ENCODE results near the gene SULT1A1.
"Not testable (repeated sequence)": the region's sequence is repeated elsewhere in the genome, so short reads cannot be mapped to it uniquely, and the experiment has no call there.

SULT1A1 gene

GRCh38 chr16:28603381-28604185 lies 6.3 kb downstream of the SULT1A1 start:
- no peak overlapping the region for H3K4me2 ChIP-seq (ENCODE audit: low read depth, low read length, poor library complexity, severe bottlenecking)
- no peaks in the 10 kb centered on the region for H3K36me3 ChIP-seq (ENCODE audit: insufficient read depth, low read length)
- H3K79me2 ChIP-seq (ENCODE audit: insufficient read depth, low read length) = no peaks in the 10 kb centered on the region
- H2AFZ ChIP-seq (ENCODE audit: low read length) = no peak overlapping the region
- H3K9me3 ChIP-seq (ENCODE audit: insufficient read depth, low read depth, low read length) = no peaks in the 10 kb centered on the region
- no peaks in the 10 kb centered on the region for H3F3A ChIP-seq (ENCODE audit: low read depth)
- no peaks in the 10 kb centered on the region for H3K27me3 ChIP-seq (ENCODE audit: insufficient read depth, low read length, poor library complexity, severe bottlenecking)
- no peak overlapping the region for H3K9ac ChIP-seq (ENCODE audit: low read depth, low read length, poor library complexity, severe bottlenecking)
- H3K9me2 ChIP-seq (replicated peaks; ENCODE audit: low read depth, low read length) = no peaks in the 10 kb centered on the region
- no peaks in the 10 kb centered on the region for H4K20me1 ChIP-seq (ENCODE audit: insufficient read depth, low read length, poor library complexity, severe bottlenecking)
- H3K4me3 ChIP-seq (ENCODE audit: low read length, poor library complexity, severe bottlenecking) = no peak overlapping the region
- TF ChIP-seq EZH2phosphoT487 (IDR thresholded peaks at IDR 0.05; ENCODE audit: borderline replicate concordance) = no peak
- no peak for TF ChIP-seq CTCF (conservative IDR thresholded peaks at IDR 0.05; ENCODE audit: low read length)
- no peaks in the 10 kb centered on the region for H3K4me1 ChIP-seq (ENCODE audit: insufficient read depth, low read length, poor library complexity, severe bottlenecking)

- Histone ChIP-seq H4K20me1 (ENCODE audit: insufficient read depth, low read length, poor library complexity, severe bottlenecking) (no peaks in the 10 kb centered on the region), H2AFZ (ENCODE audit: low read length) (no peak overlapping the region), H3K9ac (ENCODE audit: low read depth, low read length, poor library complexity, severe bottlenecking) (no peak overlapping the region), H3K4me3 (ENCODE audit: low read length, poor library complexity, severe bottlenecking) (no peak overlapping the region), H3K9me2 (replicated peaks; ENCODE audit: low read depth, low read length) (no peaks in the 10 kb centered on the region), H3K4me2 (ENCODE audit: low read depth, low read length, poor library complexity, severe bottlenecking) (no peak overlapping the region), H3K9me3 (ENCODE audit: insufficient read depth, low read depth, low read length) (no peaks in the 10 kb centered on the region), H3K79me2 (ENCODE audit: insufficient read depth, low read length) (no peaks in the 10 kb centered on the region), H3F3A (ENCODE audit: low read depth) (no peaks in the 10 kb centered on the region), H3K4me1 (ENCODE audit: insufficient read depth, low read length, poor library complexity, severe bottlenecking) (no peaks in the 10 kb centered on the region), H3K36me3 (ENCODE audit: insufficient read depth, low read length) (no peaks in the 10 kb centered on the region), H3K27me3 (ENCODE audit: insufficient read depth, low read length, poor library complexity, severe bottlenecking) (no peaks in the 10 kb centered on the region)
- TF ChIP-seq CTCF (conservative IDR thresholded peaks at IDR 0.05; ENCODE audit: low read length) (no peak), EZH2phosphoT487 (IDR thresholded peaks at IDR 0.05; ENCODE audit: borderline replicate concordance) (no peak)
Measured at GRCh38 chr16:28602529-28602928, 7.3 kb downstream of the SULT1A1 start.

GRCh38 chr16:28602062-28602461 lies 7.8 kb downstream of the SULT1A1 start:
- not testable (repeated sequence) for H3K4me3 ChIP-seq (ENCODE audit: low read length, poor library complexity, severe bottlenecking); H3K9me2 ChIP-seq (replicated peaks; ENCODE audit: low read depth, low read length); H3K4me2 ChIP-seq (ENCODE audit: low read depth, low read length, poor library complexity, severe bottlenecking); H3K9ac ChIP-seq (ENCODE audit: low read depth, low read length, poor library complexity, severe bottlenecking); H4K20me1 ChIP-seq (ENCODE audit: insufficient read depth, low read length, poor library complexity, severe bottlenecking); H3K9me3 ChIP-seq (ENCODE audit: insufficient read depth, low read depth, low read length); H2AFZ ChIP-seq (ENCODE audit: low read length); H3F3A ChIP-seq (ENCODE audit: low read depth); H3K4me1 ChIP-seq (ENCODE audit: insufficient read depth, low read length, poor library complexity, severe bottlenecking); H3K36me3 ChIP-seq (ENCODE audit: insufficient read depth, low read length); H3K79me2 ChIP-seq (ENCODE audit: insufficient read depth, low read length); H3K27me3 ChIP-seq (ENCODE audit: insufficient read depth, low read length, poor library complexity, severe bottlenecking)

GRCh38 chr16:28601589-28601988 lies 8.3 kb downstream of the SULT1A1 start:
- not testable (repeated sequence) for H3K4me2 ChIP-seq (ENCODE audit: low read depth, low read length, poor library complexity, severe bottlenecking)

GRCh38 chr16:28600965-28601364 lies 8.9 kb downstream of the SULT1A1 start:
- not testable (repeated sequence) for H3K4me3 ChIP-seq (ENCODE audit: low read length, poor library complexity, severe bottlenecking)

More at GRCh38 chr16:28601589-28601988, 8.3 kb downstream of the SULT1A1 start:
- H3K4me1 ChIP-seq (ENCODE audit: insufficient read depth, low read length, poor library complexity, severe bottlenecking); H3K27me3 ChIP-seq (ENCODE audit: insufficient read depth, low read length, poor library complexity, severe bottlenecking); H3K9me3 ChIP-seq (ENCODE audit: insufficient read depth, low read depth, low read length); H3K4me3 ChIP-seq (ENCODE audit: low read length, poor library complexity, severe bottlenecking); H3K9ac ChIP-seq (ENCODE audit: low read depth, low read length, poor library complexity, severe bottlenecking); H2AFZ ChIP-seq (ENCODE audit: low read length); H3F3A ChIP-seq (ENCODE audit: low read depth); H3K79me2 ChIP-seq (ENCODE audit: insufficient read depth, low read length); H4K20me1 ChIP-seq (ENCODE audit: insufficient read depth, low read length, poor library complexity, severe bottlenecking); H3K36me3 ChIP-seq (ENCODE audit: insufficient read depth, low read length); H3K9me2 ChIP-seq (replicated peaks; ENCODE audit: low read depth, low read length): not testable (repeated sequence)

More at GRCh38 chr16:28600965-28601364, 8.9 kb downstream of the SULT1A1 start:
- H3F3A ChIP-seq (ENCODE audit: low read depth); H3K79me2 ChIP-seq (ENCODE audit: insufficient read depth, low read length); H3K4me1 ChIP-seq (ENCODE audit: insufficient read depth, low read length, poor library complexity, severe bottlenecking); H3K27me3 ChIP-seq (ENCODE audit: insufficient read depth, low read length, poor library complexity, severe bottlenecking); H3K9me2 ChIP-seq (replicated peaks; ENCODE audit: low read depth, low read length); H3K9me3 ChIP-seq (ENCODE audit: insufficient read depth, low read depth, low read length); H2AFZ ChIP-seq (ENCODE audit: low read length); H3K9ac ChIP-seq (ENCODE audit: low read depth, low read length, poor library complexity, severe bottlenecking); H3K36me3 ChIP-seq (ENCODE audit: insufficient read depth, low read length); H4K20me1 ChIP-seq (ENCODE audit: insufficient read depth, low read length, poor library complexity, severe bottlenecking); H3K4me2 ChIP-seq (ENCODE audit: low read depth, low read length, poor library complexity, severe bottlenecking): not testable (repeated sequence)
